ENCODE data around the gene TFPT. TPM values are rescaled to one million over a fixed set of nuclear protein-coding genes. Genes with fewer than 3 reads are reported as not detected.

TFPT gene
- total RNA-seq, 1 donor from 2014 or later, result 24.5 TPM

GRCh38 chr19:54081032-54081431, 34.4 kb downstream of the TFPT start, which contains the start of gene TARM1:
TSS of gene TARM1 (minus strand) at chr19:54081365. CDS start at chr19:54081340, 25 bp downstream.
- DNase-seq (ENCODE audit: low read depth, low spot score), result no peak
- Mint-ChIP-seq H3K4me3 (no peak within 1 kb of the TSS), H3K27me3 (ENCODE audit: low read depth) (peaks cover 3% of the 10 kb centered on the region), H3K9me3 (peaks cover 2% of the 10 kb centered on the region), H3K27ac (ENCODE audit: unreplicated experiment) (no peak within 1 kb of the TSS), H3K36me3 (ENCODE audit: low read depth) (peaks cover 2% of the 10 kb centered on the region), H3K4me1 (no peaks in the 10 kb centered on the region)
- TF ChIP-seq CTCF (conservative IDR thresholded peaks at IDR 0.05), result no peak

GRCh38 chr19:54077334-54077733, 38.1 kb downstream of the TFPT start:
- H3K27ac Mint-ChIP-seq (ENCODE audit: unreplicated experiment), result no peak overlapping the region
- no peak for DNase-seq (ENCODE audit: low read depth, low spot score)
- H3K4me1 Mint-ChIP-seq, result no peaks in the 10 kb centered on the region
- H3K9me3 Mint-ChIP-seq, result no peaks in the 10 kb centered on the region
- no peak for TF ChIP-seq CTCF (conservative IDR thresholded peaks at IDR 0.05)
- no peaks in the 10 kb centered on the region for H3K27me3 Mint-ChIP-seq (ENCODE audit: low read depth)
- peaks cover 2% of the 10 kb centered on the region for H3K36me3 Mint-ChIP-seq (ENCODE audit: low read depth)
- no peak overlapping the region for H3K4me3 Mint-ChIP-seq

GRCh38 chr19:54074851-54075250, 40.6 kb downstream of the TFPT start:
- no peaks in the 10 kb centered on the region for H3K9me3 Mint-ChIP-seq
- H3K4me3 Mint-ChIP-seq, result no peak overlapping the region
- H3K27me3 Mint-ChIP-seq (ENCODE audit: low read depth), result no peaks in the 10 kb centered on the region
- peaks cover 2% of the 10 kb centered on the region for H3K36me3 Mint-ChIP-seq (ENCODE audit: low read depth)
- no peak for DNase-seq (ENCODE audit: low read depth, low spot score)
- H3K27ac Mint-ChIP-seq (ENCODE audit: unreplicated experiment), result no peak overlapping the region
- no peaks in the 10 kb centered on the region for H3K4me1 Mint-ChIP-seq
- no peak for TF ChIP-seq CTCF (conservative IDR thresholded peaks at IDR 0.05)

GRCh38 chr19:54073829-54074228, 41.6 kb downstream of the TFPT start:
- no peak overlapping the region for H3K4me3 Mint-ChIP-seq
- no peak for TF ChIP-seq CTCF (conservative IDR thresholded peaks at IDR 0.05)
- H3K27ac Mint-ChIP-seq (ENCODE audit: unreplicated experiment), result no peak overlapping the region
- no peaks in the 10 kb centered on the region for H3K4me1 Mint-ChIP-seq
- H3K9me3 Mint-ChIP-seq, result no peaks in the 10 kb centered on the region
- DNase-seq (ENCODE audit: low read depth, low spot score), result no peak
- no peaks in the 10 kb centered on the region for H3K36me3 Mint-ChIP-seq (ENCODE audit: low read depth)
- peaks cover 4% of the 10 kb centered on the region for H3K27me3 Mint-ChIP-seq (ENCODE audit: low read depth)

- no peak overlapping the region for H3K4me3 Mint-ChIP-seq
- no peaks in the 10 kb centered on the region for H3K36me3 Mint-ChIP-seq (ENCODE audit: low read depth)
- H3K27me3 Mint-ChIP-seq (ENCODE audit: low read depth), result peaks cover 4% of the 10 kb centered on the region
- no peaks in the 10 kb centered on the region for H3K9me3 Mint-ChIP-seq
- DNase-seq (ENCODE audit: low read depth, low spot score), result no peak
- no peak overlapping the region for H3K27ac Mint-ChIP-seq (ENCODE audit: unreplicated experiment)
- TF ChIP-seq CTCF (conservative IDR thresholded peaks at IDR 0.05), result no peak
- no peaks in the 10 kb centered on the region for H3K4me1 Mint-ChIP-seq
These were observed 46.0 kb downstream of the TFPT start for GRCh38 chr19:54069470-54069869.
